Tibial artery (tissue), 4 donors: ENCODE data around the gene SNRK.

Experiments used
- DNase-seq, 2 donors: peaks; one replicate each; pipeline ENCODE4 v3.0.0-alpha.2; 2019
- H3K27ac ChIP-seq, 2 donors: fragments of 200-600 bp; sonication (generic) in 1 of 2; 1 replicate in 1 of 2; 2 replicates in 1 of 2; pipeline ENCODE4 v1.5.1; 2018 to 2019; ENCODE audit warnings: mild to moderate bottlenecking in 1 of 2
- H3K27me3 ChIP-seq, 2 donors: fragments of 200-600 bp; sonication (generic) in 1 of 2; one replicate each; pipeline versions ENCODE4 v1.5.1 to v1.6.0; 2016 to 2019
- H3K36me3 ChIP-seq, 3 donors: fragments of 200-600 bp; sonication (generic) in 2 of 3; one replicate each; pipeline ENCODE4 v1.5.1; 2016 to 2019; ENCODE audit warnings: mild to moderate bottlenecking in 2 of 3
- H3K4me1 ChIP-seq, 4 donors: fragments of 200-600 bp; sonication (generic) in 2 of 4; 1 replicate in 3 of 4; 2 replicates in 1 of 4; pipeline ENCODE4 v1.5.1; 2016 to 2019
- H3K4me3 ChIP-seq, 2 donors: fragments of 200-600 bp; sonication (generic) in 1 of 2; 1 replicate in 1 of 2; 2 replicates in 1 of 2; pipeline ENCODE4 v1.5.1; 2018 to 2019; ENCODE audit warnings: mild to moderate bottlenecking in 2 of 2
- H3K9me3 ChIP-seq, 3 donors: fragments of 200-600 bp; sonication (generic) in 1 of 3; one replicate each; pipeline ENCODE4 v1.5.1; 2016 to 2019
- intact Hi-C: fragments of 100-400 bp; cut with DNase I; formaldehyde crosslinking; loops from one replicate; pipeline ENCODE4 v1.15.0; 2023; ENCODE audit warnings: low total_unique reads
- TF ChIP-seq, protein P1 (sequence below), 2 experiments: fragments of 200-600 bp in 1 of 2; fragments of 450-650 bp in 1 of 2; IDR thresholded peaks; one replicate each; pipeline ENCODE4 v1.5.1; 2017 to 2019; ENCODE audit warnings: antibody characterized with exemption in 2 of 2, mild to moderate bottlenecking in 1 of 2, moderate library complexity in 1 of 2

SNRK gene

DNA sequence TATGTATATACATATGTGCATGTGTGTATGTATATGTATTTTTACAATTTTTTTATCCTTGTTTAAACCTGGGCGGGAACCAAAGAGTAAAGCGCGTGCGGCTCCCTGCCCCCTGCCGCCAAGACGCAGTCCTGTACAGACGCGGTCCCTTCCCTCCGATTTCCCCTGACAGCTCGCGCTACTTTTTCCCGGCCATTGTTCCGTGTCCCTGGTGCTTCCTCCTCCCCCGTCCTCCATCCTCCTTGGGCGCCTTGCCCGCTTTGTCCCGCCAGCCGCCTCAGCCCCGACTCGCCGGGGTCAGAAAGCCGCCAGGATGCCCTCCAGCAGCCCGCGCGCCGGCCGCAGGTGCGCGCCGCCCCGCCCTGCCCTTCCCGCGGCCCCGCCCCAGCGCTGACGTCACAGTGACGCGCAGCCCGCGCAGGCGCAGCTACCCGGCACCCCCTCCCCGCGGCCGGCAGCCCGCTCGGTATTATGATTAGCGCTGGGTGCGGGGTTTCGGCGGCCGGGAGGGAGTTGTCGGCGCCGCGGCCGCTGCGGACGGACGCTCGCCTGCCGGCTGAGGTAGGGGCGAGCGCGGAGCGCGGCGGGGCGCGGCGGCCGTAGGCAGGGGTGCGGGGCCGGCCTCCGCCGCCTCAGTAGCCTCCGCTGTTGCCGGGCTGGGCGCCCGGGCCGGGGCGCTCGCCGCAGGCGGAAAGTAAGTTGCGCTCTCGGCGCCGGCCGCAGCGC, at the start of gene SNRK:
Gene SNRK, plus strand, starts transcription at position 426 of the 726 bp plus-strand sequence. CDS start 16,664 bp downstream, outside the sequence.
- peak; percentile 82 to 92 for DNase-seq
- intact Hi-C loops = no loop called here
- Histone ChIP-seq H3K27ac (peak within 1 kb of the TSS; percentile 66 to 68), H3K4me3 (peak within 1 kb of the TSS; percentile 62 to 66), H3K9me3 (no peaks in the 10 kb centered on the region), H3K27me3 (no peaks in the 10 kb centered on the region), H3K36me3 (no peaks in the 10 kb centered on the region), H3K4me1 (peaks cover 0 to 43% (median 22%) of the 10 kb centered on the region in 4 donors)
- TF ChIP-seq, protein P1, sequence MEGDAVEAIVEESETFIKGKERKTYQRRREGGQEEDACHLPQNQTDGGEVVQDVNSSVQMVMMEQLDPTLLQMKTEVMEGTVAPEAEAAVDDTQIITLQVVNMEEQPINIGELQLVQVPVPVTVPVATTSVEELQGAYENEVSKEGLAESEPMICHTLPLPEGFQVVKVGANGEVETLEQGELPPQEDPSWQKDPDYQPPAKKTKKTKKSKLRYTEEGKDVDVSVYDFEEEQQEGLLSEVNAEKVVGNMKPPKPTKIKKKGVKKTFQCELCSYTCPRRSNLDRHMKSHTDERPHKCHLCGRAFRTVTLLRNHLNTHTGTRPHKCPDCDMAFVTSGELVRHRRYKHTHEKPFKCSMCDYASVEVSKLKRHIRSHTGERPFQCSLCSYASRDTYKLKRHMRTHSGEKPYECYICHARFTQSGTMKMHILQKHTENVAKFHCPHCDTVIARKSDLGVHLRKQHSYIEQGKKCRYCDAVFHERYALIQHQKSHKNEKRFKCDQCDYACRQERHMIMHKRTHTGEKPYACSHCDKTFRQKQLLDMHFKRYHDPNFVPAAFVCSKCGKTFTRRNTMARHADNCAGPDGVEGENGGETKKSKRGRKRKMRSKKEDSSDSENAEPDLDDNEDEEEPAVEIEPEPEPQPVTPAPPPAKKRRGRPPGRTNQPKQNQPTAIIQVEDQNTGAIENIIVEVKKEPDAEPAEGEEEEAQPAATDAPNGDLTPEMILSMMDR (IDR thresholded peaks at IDR 0.05) = peak in 1 of 2 experiments; percentile 31

DNA sequence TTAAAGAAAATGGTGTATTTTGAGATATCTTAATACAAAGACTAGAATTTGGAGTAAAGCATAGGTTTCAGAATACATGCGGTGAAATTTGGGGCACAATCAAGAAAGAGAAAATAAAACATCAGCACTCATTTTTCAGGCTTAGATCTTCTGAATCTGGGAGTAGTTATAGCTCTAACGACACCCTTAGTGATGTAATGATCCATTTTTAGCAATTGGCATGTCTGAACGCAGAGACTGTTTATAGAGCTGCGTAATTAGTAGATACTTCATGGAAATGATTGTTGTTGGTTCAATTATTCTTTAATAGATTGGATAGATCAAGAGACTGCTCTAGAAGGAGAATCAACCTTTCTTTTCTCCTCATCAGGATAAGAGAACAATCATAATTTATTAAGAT, 47.5 kb upstream of the SNRK start:
- intact Hi-C loops = no loop called here
- no peak overlapping the region for H3K27ac ChIP-seq
- TF ChIP-seq, protein P1 (IDR thresholded peaks at IDR 0.05) = no peak

DNA sequence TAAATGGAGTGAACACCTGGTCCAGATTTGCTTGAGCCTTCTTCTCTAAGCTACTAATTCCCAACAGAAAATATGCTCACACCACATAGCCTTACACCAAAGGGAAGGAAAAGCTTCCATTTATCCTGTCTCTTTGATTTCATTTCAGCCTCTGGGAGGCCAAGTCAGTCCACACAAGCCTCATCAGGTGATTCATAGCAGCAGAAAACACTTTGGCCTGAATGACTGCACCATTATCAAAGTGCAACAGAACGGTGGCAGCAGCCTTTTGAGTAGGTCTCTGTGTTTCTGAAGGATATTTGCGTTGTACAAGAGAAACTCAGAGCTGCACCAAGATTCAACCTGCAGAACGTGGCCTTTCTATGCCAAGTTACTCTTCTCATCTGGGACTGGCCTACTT, 46.6 kb upstream of the SNRK start:
- Histone ChIP-seq H3K4me3 (no peak overlapping the region), H3K27me3 (no peaks in the 10 kb centered on the region), H3K4me1 (no peaks in the 10 kb centered on the region), H3K9me3 (peaks cover 0 to 9% (median 0%) of the 10 kb centered on the region in 3 donors), H3K27ac (no peak overlapping the region), H3K36me3 (no peaks in the 10 kb centered on the region)
- intact Hi-C loops = no loop called here
- no peak for DNase-seq
- TF ChIP-seq, protein P1 (IDR thresholded peaks at IDR 0.05) = no peak

More for the DNA sequence above, 47.5 kb upstream of the SNRK start:
- Histone ChIP-seq H3K4me3 (no peak overlapping the region), H3K4me1 (no peaks in the 10 kb centered on the region), H3K27me3 (no peaks in the 10 kb centered on the region), H3K36me3 (no peaks in the 10 kb centered on the region), H3K9me3 (peaks cover 0 to 9% (median 0%) of the 10 kb centered on the region in 3 donors)
- no peak for DNase-seq

- Histone ChIP-seq H3K9me3 (peaks cover 0 to 9% (median 0%) of the 10 kb centered on the region in 3 donors), H3K4me1 (no peaks in the 10 kb centered on the region), H3K36me3 (no peaks in the 10 kb centered on the region), H3K27me3 (no peaks in the 10 kb centered on the region), H3K27ac (no peak overlapping the region), H3K4me3 (no peak overlapping the region)
- intact Hi-C loops = no loop called here
- no peak for DNase-seq
- TF ChIP-seq, protein P1 (IDR thresholded peaks at IDR 0.05) = no peak
Observed at GRCh38 chr3:43243590-43244587, 42.5 kb upstream of the SNRK start.

DNA sequence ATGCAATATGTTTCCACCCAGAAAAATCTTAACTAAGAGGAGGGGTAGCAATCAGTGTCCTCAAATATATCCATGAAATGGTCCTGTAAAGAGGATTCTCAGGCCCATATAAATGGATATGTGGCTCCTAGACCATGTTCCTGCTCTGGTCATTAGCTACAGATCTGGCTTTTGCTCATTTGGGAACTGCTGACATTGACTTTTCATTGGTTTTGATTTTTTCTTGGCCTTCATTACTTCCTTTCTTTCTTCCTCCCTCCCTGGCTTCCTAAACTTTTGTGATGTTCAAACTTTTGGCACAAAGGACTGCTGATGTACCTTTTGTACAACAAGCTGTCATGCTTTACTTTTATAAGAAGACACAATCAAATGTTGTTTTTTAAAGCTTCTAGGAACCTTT, 41.6 kb upstream of the SNRK start:
- no peaks in the 10 kb centered on the region for H3K4me1 ChIP-seq
- H3K27me3 ChIP-seq = no peaks in the 10 kb centered on the region
- peaks cover 0 to 9% (median 0%) of the 10 kb centered on the region in 3 donors for H3K9me3 ChIP-seq
- intact Hi-C loops = no loop called here
- no peak for DNase-seq
- H3K4me3 ChIP-seq = no peak overlapping the region
- H3K36me3 ChIP-seq = no peaks in the 10 kb centered on the region
- no peak overlapping the region for H3K27ac ChIP-seq
- TF ChIP-seq, protein P1 (IDR thresholded peaks at IDR 0.05) = no peak
